HEK293 (cell line): ENCODE data around the gene HNRNPA0.

Source experiments
- CTCF ChIA-PET: fragments of 350-600 bp; formaldehyde crosslinking; extraction: SDS; loops from one replicate; lab custom pipeline; 2021; ENCODE audit warnings: antibody characterized with exemption; lab: Yijun Ruan, JAX
- POLR2A ChIA-PET: fragments of 300-600 bp; formaldehyde crosslinking; extraction: SDS; loops from one replicate; lab custom pipeline; 2020; ENCODE audit warnings: antibody characterized with exemption, inconsistent platforms; lab: Yijun Ruan, JAX
- H3K27ac ChIP-seq: fragments of 200-500 bp; sonication (Bioruptor generic); 2 replicates; pipeline ENCODE4 v1.5.1; 2014; ENCODE audit warnings: low read depth, low read length, control low read depth, inconsistent platforms; ENCODE audit errors: extremely low read depth
- H3K36me3 ChIP-seq, 2 experiments: fragments of 200-500 bp in 1 of 2; sonication (Bioruptor generic) in 1 of 2; 1 replicate in 1 of 2; 2 replicates in 1 of 2; pipeline ENCODE4 v1.5.1; 2014 to 2017; ENCODE audit warnings: inconsistent platforms in 2 of 2, low read length in 2 of 2; ENCODE audit not compliant: control insufficient read depth in 2 of 2, insufficient read depth in 1 of 2
- H3K4me1 ChIP-seq: fragments of 200-500 bp; sonication (Bioruptor generic); 2 replicates; pipeline ENCODE4 v1.5.1; 2014; ENCODE audit warnings: mild to moderate bottlenecking, low read length, inconsistent platforms; ENCODE audit not compliant: control insufficient read depth, insufficient read depth
- H3K4me3 ChIP-seq: 2 replicates; pipeline ENCODE4 v1.5.1; 2011; ENCODE audit warnings: low read depth, mild to moderate bottlenecking, control low read depth, low read length, moderate library complexity
- H3K9me3 ChIP-seq: fragments of 200-500 bp; sonication (Bioruptor generic); 2 replicates; pipeline ENCODE4 v1.5.1; 2014; ENCODE audit warnings: low read depth, low read length, inconsistent platforms; ENCODE audit not compliant: control insufficient read depth, insufficient read depth
- EGR2 ChIP-seq: fragments of 450-650 bp; formaldehyde crosslinking; IDR thresholded peaks from 2 replicates; pipeline ENCODE4 v1.5.1; 2016; ENCODE audit warnings: low read depth, missing biosample characterization, missing genetic modification characterization
- GLI2 ChIP-seq: fragments of 450-650 bp; formaldehyde crosslinking; IDR thresholded peaks from 2 replicates; pipeline ENCODE4; 2017; ENCODE audit warnings: missing biosample characterization, missing genetic modification characterization, low read depth, borderline replicate concordance
- HOXD13 ChIP-seq: sonication (generic); formaldehyde crosslinking; IDR thresholded peaks from 2 replicates; pipeline ENCODE4 v1.8.0; 2022; ENCODE audit warnings: missing genetic modification reagents, borderline replicate concordance
- SCRT1 ChIP-seq: fragments of 450-650 bp; formaldehyde crosslinking; IDR thresholded peaks from 2 replicates; pipeline ENCODE4 v1.5.1; 2016; ENCODE audit warnings: missing biosample characterization, missing genetic modification characterization, borderline replicate concordance
- SP2 ChIP-seq: fragments of 450-650 bp; formaldehyde crosslinking; IDR thresholded peaks from 2 replicates; pipeline ENCODE4 v1.5.1; 2016; ENCODE audit warnings: missing biosample characterization, missing genetic modification characterization
- ZFHX2 ChIP-seq: fragments of 450-650 bp; formaldehyde crosslinking; conservative IDR thresholded peaks from 2 replicates; pipeline ENCODE4 v1.5.1; 2016; ENCODE audit warnings: missing biosample characterization, missing genetic modification characterization
- ZNF169 ChIP-seq: fragments of 450-650 bp; formaldehyde crosslinking; IDR thresholded peaks from 2 replicates; pipeline ENCODE4 v1.5.1; 2016; ENCODE audit warnings: missing biosample characterization, missing genetic modification characterization
- ZNF280C ChIP-seq: fragments of 450-650 bp; formaldehyde crosslinking; IDR thresholded peaks from 2 replicates; pipeline ENCODE4 v1.5.1; 2016; ENCODE audit warnings: missing biosample characterization, missing genetic modification characterization
- ZNF362 ChIP-seq: fragments of 450-650 bp; formaldehyde crosslinking; IDR thresholded peaks from 2 replicates; pipeline ENCODE4 v1.5.1; 2016; ENCODE audit warnings: missing biosample characterization, missing genetic modification characterization
- ZNF404 ChIP-seq: fragments of 450-650 bp; formaldehyde crosslinking; IDR thresholded peaks from 2 replicates; pipeline ENCODE4 v1.5.1; 2017; ENCODE audit warnings: missing biosample characterization, missing genetic modification characterization
- ZNF544 ChIP-seq: fragments of 450-650 bp; formaldehyde crosslinking; IDR thresholded peaks from 2 replicates; pipeline ENCODE4 v1.5.0; 2017; ENCODE audit warnings: missing biosample characterization, missing genetic modification characterization
- ZNF580 ChIP-seq: fragments of 450-650 bp; formaldehyde crosslinking; IDR thresholded peaks from 2 replicates; pipeline ENCODE4 v1.5.1; 2016; ENCODE audit warnings: missing biosample characterization, missing genetic modification characterization
- ZNF629 ChIP-seq: fragments of 450-650 bp; formaldehyde crosslinking; IDR thresholded peaks from 2 replicates; pipeline ENCODE4 v1.5.1; 2017; ENCODE audit warnings: missing biosample characterization, missing genetic modification characterization
- ZNF704 ChIP-seq: fragments of 450-650 bp; formaldehyde crosslinking; IDR thresholded peaks from 2 replicates; pipeline ENCODE4 v1.5.1; 2016; ENCODE audit warnings: missing biosample characterization, missing genetic modification characterization
- ZNF791 ChIP-seq: fragments of 450-650 bp; formaldehyde crosslinking; IDR thresholded peaks from 2 replicates; pipeline ENCODE4 v1.5.1; 2016; ENCODE audit warnings: missing biosample characterization, missing genetic modification characterization
- TF ChIP-seq, protein P1 (sequence below): fragments of 450-650 bp; formaldehyde crosslinking; IDR thresholded peaks from 2 replicates; pipeline ENCODE4 v1.5.1; 2016; ENCODE audit warnings: missing biosample characterization, missing genetic modification characterization, borderline replicate concordance

The HNRNPA0 gene

GRCh38 chr5:137700282-137700680 lies 53.9 kb downstream of the HNRNPA0 start:
- ChIA-PET CTCF (no interaction called here), POLR2A (no interaction called here)
- Histone ChIP-seq H3K4me1 (no peaks in the 10 kb centered on the region), H3K4me3 (no peak overlapping the region), H3K27ac (no peak overlapping the region), H3K36me3 (peaks cover 0 to 9% of the 10 kb centered on the region in 2 experiments; a peak in 1 of 3 replicates), H3K9me3 (no peaks in the 10 kb centered on the region)
- no peak for TF ChIP-seq SCRT1 (tag by site-specific recombination)
- TF ChIP-seq ZNF169 (tag by site-specific recombination), result no peak
- no peak for TF ChIP-seq ZNF704 (tag by site-specific recombination)
- no peak for TF ChIP-seq ZNF544 (tag by site-specific recombination)
- no peak for TF ChIP-seq GLI2
- TF ChIP-seq SP2 (tag by site-specific recombination), result no peak
- TF ChIP-seq, all 188 proteins: peak for 0

DNA sequence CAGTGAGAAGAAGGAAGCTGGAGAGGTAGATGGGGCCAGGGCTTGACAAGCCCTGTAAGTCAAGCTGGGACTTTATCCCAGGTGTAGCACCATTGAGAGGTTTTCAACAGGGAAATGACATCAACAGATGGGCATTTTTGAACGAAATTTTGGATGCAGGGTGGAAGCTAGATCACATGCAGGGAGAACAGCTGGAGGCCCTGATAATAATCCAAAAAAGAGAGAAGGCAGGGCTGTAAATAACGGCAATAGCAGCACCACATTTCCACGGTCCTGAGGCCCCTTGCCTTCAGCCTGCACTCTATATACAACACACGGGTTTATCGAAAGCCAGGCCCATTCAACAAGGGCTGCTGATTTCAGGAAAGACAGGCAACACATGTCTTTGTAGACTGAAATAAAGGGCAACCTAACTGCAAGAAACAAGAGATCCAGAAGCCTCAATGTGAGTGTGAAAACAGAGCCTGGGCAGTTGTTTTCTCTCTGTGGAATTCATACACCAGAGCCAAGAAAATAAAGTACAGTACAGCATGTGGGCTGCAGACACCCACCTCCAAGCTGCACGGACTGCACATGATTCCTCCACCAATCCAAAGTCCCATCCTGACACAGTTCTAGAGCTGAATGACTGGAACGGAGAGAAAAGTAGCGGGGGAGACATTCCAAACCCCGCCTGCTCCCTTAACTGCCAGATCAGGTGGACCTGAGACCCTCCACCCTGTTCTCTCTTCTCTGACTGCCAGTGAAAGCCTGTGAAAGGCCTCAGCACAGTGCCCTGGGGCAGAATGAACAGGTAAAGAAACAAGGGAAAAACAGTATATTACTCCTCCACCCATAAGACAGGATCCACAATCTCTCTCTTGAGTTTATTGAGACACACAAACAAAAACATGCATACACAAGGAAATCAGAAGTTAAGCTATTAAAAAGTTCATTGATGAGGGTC lies 54.6 kb downstream of the HNRNPA0 start:
- CTCF ChIA-PET, result interaction anchor here (0.6 to 1.0 kb wide), 2 partner anchors 39 to 40 kb away, joined by 3 read pairs; no protein-coding TSS in a partner anchor
- TF ChIP-seq ZNF580 (tag by site-specific recombination) (no peak), ZNF791 (tag by site-specific recombination) (no peak), HOXD13 (CRISPR knock-in tag) (no peak), EGR2 (peak; percentile 58), ZNF280C (tag by site-specific recombination) (no peak), ZNF362 (tag by site-specific recombination) (no peak), ZFHX2 (tag by site-specific recombination) (peak; percentile 68), ZNF404 (no peak), ZNF629 (no peak)
- TF ChIP-seq, protein P1, sequence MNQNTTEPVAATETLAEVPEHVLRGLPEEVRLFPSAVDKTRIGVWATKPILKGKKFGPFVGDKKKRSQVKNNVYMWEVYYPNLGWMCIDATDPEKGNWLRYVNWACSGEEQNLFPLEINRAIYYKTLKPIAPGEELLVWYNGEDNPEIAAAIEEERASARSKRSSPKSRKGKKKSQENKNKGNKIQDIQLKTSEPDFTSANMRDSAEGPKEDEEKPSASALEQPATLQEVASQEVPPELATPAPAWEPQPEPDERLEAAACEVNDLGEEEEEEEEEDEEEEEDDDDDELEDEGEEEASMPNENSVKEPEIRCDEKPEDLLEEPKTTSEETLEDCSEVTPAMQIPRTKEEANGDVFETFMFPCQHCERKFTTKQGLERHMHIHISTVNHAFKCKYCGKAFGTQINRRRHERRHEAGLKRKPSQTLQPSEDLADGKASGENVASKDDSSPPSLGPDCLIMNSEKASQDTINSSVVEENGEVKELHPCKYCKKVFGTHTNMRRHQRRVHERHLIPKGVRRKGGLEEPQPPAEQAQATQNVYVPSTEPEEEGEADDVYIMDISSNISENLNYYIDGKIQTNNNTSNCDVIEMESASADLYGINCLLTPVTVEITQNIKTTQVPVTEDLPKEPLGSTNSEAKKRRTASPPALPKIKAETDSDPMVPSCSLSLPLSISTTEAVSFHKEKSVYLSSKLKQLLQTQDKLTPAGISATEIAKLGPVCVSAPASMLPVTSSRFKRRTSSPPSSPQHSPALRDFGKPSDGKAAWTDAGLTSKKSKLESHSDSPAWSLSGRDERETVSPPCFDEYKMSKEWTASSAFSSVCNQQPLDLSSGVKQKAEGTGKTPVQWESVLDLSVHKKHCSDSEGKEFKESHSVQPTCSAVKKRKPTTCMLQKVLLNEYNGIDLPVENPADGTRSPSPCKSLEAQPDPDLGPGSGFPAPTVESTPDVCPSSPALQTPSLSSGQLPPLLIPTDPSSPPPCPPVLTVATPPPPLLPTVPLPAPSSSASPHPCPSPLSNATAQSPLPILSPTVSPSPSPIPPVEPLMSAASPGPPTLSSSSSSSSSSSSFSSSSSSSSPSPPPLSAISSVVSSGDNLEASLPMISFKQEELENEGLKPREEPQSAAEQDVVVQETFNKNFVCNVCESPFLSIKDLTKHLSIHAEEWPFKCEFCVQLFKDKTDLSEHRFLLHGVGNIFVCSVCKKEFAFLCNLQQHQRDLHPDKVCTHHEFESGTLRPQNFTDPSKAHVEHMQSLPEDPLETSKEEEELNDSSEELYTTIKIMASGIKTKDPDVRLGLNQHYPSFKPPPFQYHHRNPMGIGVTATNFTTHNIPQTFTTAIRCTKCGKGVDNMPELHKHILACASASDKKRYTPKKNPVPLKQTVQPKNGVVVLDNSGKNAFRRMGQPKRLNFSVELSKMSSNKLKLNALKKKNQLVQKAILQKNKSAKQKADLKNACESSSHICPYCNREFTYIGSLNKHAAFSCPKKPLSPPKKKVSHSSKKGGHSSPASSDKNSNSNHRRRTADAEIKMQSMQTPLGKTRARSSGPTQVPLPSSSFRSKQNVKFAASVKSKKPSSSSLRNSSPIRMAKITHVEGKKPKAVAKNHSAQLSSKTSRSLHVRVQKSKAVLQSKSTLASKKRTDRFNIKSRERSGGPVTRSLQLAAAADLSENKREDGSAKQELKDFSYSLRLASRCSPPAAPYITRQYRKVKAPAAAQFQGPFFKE (tag by site-specific recombination), result no peak
- POLR2A ChIA-PET, result no interaction called here
- H3K9me3 ChIP-seq, result no peaks in the 10 kb centered on the region
- H3K4me1 ChIP-seq, result no peaks in the 10 kb centered on the region
- H3K4me3 ChIP-seq, result no peak overlapping the region
- H3K27ac ChIP-seq, result no peak overlapping the region
- peaks cover 0 to 9% of the 10 kb centered on the region in 2 experiments; a peak in 1 of 3 replicates for H3K36me3 ChIP-seq
